ENCODE results near the gene ATP10B. TPM values are rescaled to one million over a fixed set of nuclear protein-coding genes. Genes with fewer than 3 reads are reported as not detected.

The ATP10B gene
- total RNA-seq, 2 donors from 2014 or later, result 0.47 TPM; not detected in 1

DNA sequence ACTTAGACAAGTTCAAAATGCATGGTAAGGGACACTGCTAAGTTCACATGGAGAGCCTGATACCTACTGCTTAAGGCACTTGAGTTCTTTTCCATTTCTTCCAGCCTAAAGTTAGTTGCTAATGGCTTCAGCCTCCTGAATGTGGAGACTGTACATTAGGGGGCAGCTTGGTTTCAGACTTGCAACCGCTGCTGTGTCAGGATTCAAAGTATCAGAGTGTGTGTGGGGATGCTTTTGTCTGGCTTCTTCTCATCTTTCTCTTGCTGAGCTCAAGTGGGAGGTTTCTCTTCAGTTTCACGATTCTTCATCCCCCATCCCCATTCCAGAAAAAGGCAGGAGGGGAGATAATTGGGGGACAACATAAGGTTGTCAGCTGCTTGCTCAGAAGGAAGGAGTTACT, 49.4 kb downstream of the ATP10B start:
- TF ChIP-seq, protein P1, sequence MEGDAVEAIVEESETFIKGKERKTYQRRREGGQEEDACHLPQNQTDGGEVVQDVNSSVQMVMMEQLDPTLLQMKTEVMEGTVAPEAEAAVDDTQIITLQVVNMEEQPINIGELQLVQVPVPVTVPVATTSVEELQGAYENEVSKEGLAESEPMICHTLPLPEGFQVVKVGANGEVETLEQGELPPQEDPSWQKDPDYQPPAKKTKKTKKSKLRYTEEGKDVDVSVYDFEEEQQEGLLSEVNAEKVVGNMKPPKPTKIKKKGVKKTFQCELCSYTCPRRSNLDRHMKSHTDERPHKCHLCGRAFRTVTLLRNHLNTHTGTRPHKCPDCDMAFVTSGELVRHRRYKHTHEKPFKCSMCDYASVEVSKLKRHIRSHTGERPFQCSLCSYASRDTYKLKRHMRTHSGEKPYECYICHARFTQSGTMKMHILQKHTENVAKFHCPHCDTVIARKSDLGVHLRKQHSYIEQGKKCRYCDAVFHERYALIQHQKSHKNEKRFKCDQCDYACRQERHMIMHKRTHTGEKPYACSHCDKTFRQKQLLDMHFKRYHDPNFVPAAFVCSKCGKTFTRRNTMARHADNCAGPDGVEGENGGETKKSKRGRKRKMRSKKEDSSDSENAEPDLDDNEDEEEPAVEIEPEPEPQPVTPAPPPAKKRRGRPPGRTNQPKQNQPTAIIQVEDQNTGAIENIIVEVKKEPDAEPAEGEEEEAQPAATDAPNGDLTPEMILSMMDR (IDR thresholded peaks at IDR 0.05), result no peak
- Histone ChIP-seq H3K27me3 (no peaks in the 10 kb centered on the region), H3K27ac (no peak overlapping the region), H3K4me3 (no peak overlapping the region), H3K36me3 (no peaks in the 10 kb centered on the region), H3K9me3 (no peaks in the 10 kb centered on the region), H3K4me1 (no peaks in the 10 kb centered on the region)
- no peak for DNase-seq (ENCODE audit: low spot score)

DNA sequence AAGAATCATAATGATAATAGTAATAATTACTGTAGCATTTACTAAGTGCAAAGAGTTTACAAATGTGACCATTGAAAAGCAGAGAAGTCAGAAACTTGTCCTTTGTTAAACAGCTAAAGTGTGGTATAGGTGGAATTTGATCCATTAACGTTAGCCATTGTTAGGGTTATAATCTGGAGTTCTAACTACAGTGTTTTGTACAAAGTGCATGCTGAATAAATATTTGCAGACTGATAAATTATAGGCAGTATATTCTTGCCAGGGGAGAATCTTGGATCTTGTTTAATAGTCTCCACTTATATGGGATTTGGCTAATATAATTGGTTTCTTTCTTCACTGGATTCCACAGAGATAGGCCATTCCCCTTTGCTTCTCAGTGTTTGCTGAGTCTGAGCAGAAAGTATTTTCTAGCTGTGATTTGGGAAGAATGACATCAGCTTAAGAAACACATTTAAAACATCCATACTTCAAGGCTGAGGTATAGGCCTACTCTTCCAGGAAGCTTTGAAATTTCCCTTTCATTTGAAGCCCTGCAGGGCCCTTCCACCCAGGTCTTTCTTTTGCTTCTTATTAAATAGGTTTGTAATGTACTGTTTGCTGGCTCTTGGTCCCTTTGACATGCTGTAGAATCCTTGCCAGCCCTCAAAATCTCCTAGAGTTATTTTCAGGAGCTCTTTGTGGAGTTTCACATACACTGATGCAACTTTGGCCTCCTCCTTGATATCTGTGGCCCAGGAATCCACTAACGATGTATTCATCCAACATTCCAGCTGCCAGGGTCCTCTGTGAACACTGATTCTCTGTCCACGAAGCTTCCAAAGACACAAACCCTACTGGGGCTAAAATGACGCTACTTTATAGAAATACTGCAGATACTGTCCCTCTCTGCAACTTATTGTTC, 51.4 kb downstream of the ATP10B start:
- Histone ChIP-seq H3K9me3 (no peaks in the 10 kb centered on the region), H3K27ac (no peak overlapping the region), H3K36me3 (no peaks in the 10 kb centered on the region), H3K27me3 (no peaks in the 10 kb centered on the region), H3K4me3 (no peak overlapping the region), H3K4me1 (no peaks in the 10 kb centered on the region)
- DNase-seq (ENCODE audit: low spot score), result no peak
- TF ChIP-seq, protein P1 (IDR thresholded peaks at IDR 0.05), result no peak

DNA sequence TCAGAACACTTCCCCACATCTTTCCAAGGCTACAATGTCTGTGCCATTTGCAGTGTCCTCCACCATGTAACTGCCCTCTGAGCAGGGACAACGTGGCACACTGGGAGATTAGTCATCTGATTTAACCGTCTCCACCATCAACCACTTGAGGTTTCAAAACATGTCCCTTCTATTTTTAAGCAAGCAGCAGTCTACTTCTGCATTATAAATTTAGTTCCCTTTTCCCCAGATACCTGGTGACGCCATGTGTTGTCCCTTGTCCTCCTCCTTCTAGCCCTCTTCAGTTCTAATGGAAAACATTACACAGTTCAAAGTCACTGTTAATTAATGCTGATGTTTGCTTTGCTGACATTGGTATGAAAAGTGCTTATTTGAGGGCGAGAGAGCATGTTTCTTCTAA, 52.8 kb downstream of the ATP10B start:
- Histone ChIP-seq H3K27ac (no peak overlapping the region), H3K4me3 (no peak overlapping the region), H3K27me3 (no peaks in the 10 kb centered on the region), H3K9me3 (no peaks in the 10 kb centered on the region), H3K4me1 (no peaks in the 10 kb centered on the region), H3K36me3 (no peaks in the 10 kb centered on the region)
- TF ChIP-seq, protein P1 (IDR thresholded peaks at IDR 0.05), result no peak
- no peak for DNase-seq (ENCODE audit: low spot score)

DNA sequence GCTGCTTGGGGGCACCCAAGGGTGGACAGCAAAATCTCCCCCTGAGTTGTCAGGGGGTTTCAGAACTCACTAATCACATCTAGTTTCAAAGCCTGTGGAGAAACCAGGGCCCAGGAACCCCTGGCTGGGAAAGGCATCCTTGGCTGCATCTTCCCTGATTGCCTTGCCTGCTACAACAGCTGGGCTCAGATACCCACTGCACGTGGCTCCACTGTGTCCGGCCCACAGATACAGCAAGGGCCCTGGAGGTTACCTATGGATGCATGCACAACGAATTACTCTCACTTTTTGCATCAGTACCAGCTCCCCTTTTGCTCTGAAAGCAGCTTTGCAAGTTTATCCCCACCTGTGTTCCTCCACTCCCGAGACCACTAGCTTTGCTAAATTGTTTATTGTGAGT, 55.0 kb downstream of the ATP10B start:
- TF ChIP-seq, protein P1 (IDR thresholded peaks at IDR 0.05), result no peak
- H3K9me3 ChIP-seq, result no peaks in the 10 kb centered on the region
- H3K27ac ChIP-seq, result no peak overlapping the region
- H3K27me3 ChIP-seq, result no peaks in the 10 kb centered on the region
- H3K4me3 ChIP-seq, result no peak overlapping the region
- H3K4me1 ChIP-seq, result no peaks in the 10 kb centered on the region
- DNase-seq (ENCODE audit: low spot score), result no peak
- H3K36me3 ChIP-seq, result no peaks in the 10 kb centered on the region

DNA sequence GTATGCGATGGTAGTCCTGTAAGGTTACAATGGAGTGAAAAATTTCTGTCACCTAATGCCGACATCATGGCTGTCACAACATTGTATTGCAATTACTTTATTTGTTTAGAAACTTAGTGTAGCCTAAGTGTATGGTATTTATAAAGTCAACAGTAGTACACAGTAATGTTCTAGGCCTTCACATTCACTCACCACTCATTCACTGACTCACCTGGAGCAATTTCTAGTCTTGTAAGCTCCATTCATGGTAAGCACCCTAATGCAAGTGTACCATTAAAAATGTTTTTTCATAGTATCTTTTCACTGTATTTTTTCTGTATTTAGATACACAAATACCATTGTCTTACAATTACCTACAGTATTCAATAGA, 58.5 kb downstream of the ATP10B start:
- no peaks in the 10 kb centered on the region for H3K27me3 ChIP-seq

More for the DNA sequence above, 58.5 kb downstream of the ATP10B start:
- Histone ChIP-seq H3K4me1 (no peaks in the 10 kb centered on the region), H3K27ac (no peak overlapping the region), H3K4me3 (no peak overlapping the region), H3K9me3 (no peaks in the 10 kb centered on the region), H3K36me3 (no peaks in the 10 kb centered on the region)
- no peak for DNase-seq (ENCODE audit: low spot score)
- TF ChIP-seq, protein P1 (IDR thresholded peaks at IDR 0.05), result no peak
